NCI-H82 treated with DMSO at 0.1 percent for 48 hours (cell line): Measurements from ENCODE around the gene VN1R5.

Experiments
- DNase-seq: peaks from one replicate; lab custom pipeline; 2025; ENCODE audit not compliant: unreplicated experiment; lab: John Stamatoyannopoulos, UW

The VN1R5 gene

GRCh38 chr1:247299723-247300381 lies 44.0 kb downstream of the VN1R5 start:
- DNase-seq, result no peak

- DNase-seq, result no peak
These were observed 44.8 kb downstream of the VN1R5 start for GRCh38 chr1:247300491-247301175.

- no peak for DNase-seq
These were observed 45.3 kb downstream of the VN1R5 start for GRCh38 chr1:247301176-247301540.

GRCh38 chr1:247303216-247303615 lies 47.3 kb downstream of the VN1R5 start:
- no peak for DNase-seq

- no peak for DNase-seq
These were observed 48.2 kb downstream of the VN1R5 start for GRCh38 chr1:247304031-247304430.
